NCI-H1694 treated with DMSO at 0.1 percent for 48 hours (cell line): ENCODE data around the gene SLC25A34.

Source experiments
- DNase-seq: peaks from one replicate; lab custom pipeline; 2025; lab: John Stamatoyannopoulos, UW

Gene SLC25A34

DNA sequence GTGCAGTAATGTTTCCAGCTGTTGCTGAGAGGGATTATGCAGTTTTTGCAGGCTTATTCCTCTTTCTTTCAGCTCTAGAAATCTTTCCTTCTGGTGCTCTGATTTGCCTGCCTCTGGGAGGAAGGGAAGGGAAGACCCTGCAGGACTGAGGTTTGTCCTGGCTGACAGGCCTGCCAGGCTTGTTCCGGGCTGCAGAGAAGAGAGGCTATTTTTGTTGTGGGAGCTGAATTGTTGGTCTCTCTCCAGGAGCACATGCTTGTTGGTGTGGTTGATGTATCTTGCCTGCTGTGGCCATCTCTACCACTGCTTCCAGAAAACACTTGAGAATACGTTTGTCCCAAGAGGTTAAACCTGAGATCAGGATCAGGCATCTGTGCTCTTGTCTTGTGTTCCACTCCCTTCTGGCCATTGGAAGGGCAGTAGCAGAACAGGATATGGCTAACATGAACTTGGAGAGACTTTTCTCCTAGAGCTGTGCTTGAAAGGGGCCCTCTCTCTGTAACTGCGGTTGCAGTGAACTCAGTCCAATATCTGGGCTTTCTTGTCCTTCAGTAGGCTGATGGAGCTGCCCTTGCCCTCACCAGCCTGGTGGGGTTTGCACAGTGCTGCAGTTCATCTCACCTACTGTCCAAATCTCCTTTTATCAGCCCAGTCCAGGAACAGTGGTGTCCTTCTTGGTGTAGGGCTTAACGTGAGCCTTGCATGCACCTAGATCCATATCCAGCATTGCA, 21.5 kb upstream of the SLC25A34 start:
- DNase-seq: no peak

DNA sequence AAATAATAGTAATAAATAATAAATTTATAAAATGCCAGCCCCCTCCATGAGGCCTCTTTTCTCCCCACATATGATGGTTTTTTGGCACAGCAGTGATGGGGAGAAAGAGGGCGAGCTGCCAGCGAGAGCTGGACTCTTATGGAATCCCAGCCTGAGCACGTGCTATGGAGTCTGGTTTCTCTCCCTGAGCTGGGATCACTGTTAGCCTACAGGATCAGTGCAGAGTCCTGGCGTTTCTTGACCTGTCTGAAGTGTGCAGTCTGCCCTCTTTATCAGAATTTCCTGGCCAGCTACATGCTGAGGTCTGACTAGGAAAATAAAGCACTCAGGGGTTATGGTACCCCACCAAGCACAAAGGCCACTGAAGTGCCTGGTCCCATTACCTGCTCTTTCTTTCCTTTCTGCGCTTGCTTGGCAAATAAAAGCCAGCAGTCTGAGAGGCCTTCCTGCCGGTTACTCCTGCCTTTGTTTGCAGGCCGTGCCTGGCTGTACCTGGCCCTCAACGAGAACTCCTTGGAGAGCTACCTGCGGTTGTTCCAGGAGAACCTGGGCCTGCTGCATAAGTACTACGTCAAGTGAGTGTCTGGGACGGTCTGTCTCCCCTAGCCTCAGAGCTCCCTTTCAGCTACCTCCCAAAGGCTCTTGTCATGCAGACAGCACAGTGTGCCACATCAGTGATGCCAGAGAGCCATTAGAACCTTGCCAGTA, 18.5 kb upstream of the SLC25A34 start:
- DNase-seq: no peak

DNA sequence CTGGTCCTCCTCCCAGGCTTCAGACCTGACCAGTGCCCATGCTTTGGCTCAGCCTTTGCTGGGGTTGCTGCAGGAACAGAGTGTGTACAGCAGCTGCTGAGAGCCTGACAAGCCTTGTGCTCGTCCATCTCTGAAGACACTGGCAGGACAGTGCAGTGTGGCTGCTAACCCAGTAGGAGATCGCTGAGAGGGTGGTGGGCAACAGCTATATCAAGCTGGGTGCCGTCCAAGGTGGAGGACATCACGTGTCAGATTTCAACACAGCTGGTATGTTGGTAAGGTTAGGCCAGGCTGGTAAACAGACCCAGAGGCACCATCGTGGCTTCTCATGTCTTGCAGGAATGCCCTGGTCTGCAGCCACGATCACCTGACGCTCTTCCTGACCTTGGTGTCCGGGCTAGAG, 17.9 kb upstream of the SLC25A34 start:
- no peak for DNase-seq

DNA sequence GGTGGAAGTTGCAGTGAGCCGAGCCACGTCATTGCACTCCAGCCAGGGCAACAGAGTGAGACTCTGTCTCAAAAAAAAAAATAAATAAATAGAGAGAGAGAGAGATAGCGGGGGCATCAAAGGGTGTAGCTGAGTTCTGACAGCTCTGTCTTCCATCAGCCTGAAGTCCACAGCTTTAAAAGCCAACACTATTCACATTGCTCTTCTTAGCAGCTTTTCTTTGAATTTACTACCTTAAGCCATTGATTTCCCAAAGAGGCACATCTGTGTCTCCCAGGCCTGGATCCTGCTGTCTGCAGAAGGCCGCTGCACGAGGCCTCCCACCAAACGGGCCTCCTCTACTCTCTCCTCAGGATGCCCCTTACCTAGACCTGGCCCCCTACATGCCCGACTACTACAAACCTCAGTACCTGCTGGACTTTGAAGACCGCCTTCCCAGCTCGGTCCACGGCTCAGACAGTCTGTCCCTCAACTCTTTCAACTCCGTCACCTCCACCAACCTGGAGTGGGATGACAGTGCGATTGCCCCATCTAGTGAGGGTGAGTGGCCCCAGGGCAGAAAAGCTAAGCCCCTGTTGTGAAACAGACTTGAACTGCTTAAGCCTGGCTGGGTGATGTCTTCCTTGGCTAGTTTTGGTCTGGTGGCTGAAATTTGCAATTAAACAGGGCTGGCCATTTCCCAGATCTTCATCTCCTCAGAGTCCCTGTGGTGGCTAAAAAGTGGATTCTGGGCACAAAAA, 16.5 kb upstream of the SLC25A34 start:
- no peak for DNase-seq

DNA sequence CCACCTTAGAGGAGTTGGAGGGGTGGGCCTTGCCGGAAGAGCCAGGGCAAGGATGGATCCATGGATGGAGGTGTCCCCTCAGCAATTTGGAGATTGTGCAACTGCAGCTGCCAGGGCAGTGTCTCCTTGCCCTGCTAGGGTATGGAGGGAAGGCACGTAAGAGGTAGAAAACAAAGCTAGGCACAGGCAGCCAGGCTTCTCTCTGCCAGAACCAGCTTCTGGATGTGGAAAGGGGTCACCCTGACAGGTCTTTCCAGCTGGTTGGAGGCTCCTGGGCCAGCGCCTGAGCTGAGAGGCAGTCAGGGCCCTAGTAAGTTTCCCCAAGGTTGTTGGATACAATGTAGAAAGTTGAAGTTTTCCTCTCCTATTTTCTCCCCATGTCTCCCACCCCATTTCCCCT, 15.2 kb upstream of the SLC25A34 start:
- DNase-seq: no peak

DNA sequence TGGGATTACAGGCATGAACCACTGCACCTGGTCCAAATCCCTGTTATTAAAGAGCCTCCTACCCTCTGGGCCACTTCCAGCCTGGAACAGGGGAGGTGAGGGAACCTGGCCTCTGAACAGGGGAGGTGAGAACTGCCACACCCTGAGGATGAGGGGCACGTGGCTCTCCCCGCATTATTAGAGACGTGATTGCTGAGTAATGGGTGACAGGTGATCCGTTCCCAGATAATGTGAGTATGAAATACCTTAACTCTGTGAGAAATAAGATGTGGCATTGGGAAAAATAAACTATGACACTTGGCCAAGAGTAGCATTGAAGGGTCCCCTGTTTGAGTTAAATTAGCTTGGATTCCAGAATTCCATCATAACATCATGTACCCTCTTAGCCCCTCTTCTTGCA, 13.6 kb upstream of the SLC25A34 start:
- DNase-seq: no peak

DNA sequence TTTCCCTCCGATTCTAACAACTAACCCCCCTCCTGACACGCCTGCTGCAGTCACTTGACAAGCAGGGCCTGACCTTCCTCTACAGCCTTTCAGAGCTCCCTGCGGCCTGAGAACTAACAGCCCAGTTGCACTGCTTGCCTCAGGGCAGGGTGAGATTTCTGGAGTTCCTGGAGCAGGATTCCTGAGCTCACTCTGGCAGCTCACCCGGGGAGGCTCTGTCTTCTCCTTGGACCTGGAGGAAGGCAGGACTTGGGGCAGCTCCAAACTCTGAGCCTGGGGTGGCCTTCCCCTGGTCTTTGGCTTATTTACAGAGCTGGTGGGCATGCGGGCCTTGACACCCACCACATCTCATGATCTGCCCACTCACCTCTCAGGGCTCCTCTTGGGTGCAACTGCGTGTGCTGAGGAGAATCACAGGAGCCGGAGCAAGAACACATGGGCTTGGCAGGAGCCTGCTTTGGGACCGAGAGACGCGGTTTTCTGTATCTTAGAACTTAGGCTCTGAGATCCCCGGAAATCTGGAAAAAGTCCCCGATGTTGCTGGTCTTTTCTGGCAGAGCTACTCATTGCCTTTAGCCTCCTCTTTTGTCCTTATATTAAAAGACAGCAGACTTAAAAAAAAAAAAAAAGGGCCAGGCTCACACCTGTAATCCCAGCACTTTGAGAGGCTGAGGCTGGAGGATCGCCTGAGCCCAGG, 13.1 kb upstream of the SLC25A34 start:
- DNase-seq: no peak

DNA sequence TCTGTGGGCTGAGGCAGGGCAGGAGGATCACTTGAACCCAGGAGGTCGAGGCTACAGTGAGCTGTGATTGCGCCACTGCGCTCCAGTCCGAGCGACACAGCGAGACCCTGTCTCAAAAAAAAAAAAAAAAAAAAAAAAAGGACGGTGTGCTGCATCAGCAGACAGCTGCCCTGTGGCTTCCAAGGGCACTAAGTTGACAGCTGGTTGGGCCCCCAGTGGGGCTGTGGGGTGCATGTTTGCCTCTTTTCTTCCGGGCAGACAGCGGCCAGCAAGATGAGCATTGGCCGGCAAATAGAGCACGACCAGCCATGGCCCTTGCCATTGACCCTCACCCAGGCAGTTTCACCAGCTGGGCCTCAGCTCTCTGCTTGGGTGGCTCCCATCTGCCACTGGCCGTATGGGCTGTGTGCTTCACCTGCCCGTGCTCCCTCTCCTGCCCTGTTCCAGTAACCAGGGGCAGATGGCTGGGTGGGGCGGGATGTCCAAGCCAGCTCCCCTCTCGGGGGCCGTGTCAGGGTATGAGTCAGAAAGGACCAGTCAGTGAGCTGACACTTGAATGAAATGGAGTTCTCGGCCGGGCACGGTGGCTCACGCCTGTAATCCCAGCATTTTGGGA, 12.3 kb upstream of the SLC25A34 start:
- DNase-seq: peak; percentile 26

DNA sequence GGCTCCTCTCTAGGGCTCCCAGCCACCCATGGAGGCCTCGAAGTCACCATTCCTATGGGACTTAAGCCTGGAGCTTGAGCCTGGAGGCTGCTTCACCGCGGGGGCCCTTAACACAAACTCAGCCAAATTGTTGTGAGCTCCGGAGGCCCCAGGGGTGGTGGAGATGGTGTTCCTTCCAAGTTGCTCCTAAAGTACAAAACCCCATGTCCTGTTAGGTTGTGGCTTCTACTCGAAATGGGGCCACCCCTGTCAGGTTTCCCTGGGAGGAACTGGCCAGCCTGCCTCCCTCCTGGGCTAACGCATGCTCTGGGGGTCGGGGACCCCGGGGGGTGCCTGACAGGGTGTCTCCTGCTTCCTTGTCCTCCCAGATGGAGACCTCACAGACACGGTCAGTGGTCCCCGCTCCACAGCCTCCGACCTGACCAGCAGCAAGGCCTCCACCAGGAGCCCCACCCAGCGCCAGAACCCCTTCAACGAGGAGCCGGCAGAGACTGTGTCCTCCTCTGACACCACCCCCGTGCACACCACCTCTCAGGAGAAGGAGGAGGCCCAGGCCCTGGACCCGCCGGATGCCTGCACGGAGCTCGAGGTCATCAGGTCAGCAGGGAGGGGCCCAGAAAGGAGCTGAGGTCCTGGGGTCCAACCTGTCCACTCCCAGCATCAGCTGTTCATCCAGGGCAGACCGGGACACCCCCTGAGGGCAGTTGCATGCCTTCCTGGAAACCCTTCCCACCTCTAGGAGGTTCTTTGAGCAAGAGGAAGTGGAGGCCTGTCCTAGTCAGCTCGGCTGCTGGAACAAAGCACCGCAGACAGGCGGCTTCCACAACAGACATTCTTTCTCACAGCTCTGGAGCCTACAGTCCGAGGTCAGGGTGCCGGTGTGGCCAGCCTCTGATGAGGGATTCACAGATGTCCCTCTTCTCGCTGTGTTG, 10.8 kb upstream of the SLC25A34 start:
- no peak for DNase-seq

DNA sequence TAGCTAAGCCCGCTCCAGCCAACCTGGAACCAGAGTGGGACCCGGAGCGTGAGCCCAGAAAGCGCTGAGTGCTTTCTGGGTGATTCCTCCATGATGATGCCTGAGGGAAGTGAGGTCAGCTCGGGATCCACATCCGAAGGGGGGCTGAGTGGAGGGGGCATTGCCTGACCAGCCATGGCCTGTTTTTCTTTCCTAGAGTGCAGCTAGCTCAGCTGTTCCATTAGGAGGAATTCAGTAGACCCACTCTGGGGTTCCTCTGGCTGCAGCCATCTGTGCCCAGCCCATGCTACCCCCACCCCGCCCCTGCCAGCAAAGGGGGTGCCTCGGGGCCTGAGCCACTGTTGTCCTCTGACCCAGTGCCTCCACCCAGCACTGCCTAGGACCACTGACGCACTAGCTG, 9.6 kb upstream of the SLC25A34 start:
- no peak for DNase-seq

DNA sequence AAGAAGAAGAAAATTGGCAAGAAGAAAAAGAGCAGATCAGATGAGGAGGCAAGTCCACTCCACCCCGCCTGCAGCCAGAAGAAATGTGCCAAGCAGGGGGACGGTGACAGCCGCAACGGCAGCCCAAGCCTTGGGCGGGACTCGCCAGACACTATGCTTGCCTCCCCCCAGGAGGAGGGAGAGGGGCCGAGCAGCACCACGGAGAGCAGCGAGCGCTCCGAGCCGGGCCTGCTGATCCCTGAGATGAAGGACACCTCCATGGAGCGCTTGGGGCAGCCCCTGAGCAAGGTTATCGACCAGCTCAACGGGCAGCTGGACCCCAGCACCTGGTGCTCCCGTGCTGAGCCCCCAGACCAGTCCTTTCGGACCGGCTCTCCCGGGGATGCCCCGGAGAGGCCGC, 9.0 kb upstream of the SLC25A34 start:
- DNase-seq: no peak

DNA sequence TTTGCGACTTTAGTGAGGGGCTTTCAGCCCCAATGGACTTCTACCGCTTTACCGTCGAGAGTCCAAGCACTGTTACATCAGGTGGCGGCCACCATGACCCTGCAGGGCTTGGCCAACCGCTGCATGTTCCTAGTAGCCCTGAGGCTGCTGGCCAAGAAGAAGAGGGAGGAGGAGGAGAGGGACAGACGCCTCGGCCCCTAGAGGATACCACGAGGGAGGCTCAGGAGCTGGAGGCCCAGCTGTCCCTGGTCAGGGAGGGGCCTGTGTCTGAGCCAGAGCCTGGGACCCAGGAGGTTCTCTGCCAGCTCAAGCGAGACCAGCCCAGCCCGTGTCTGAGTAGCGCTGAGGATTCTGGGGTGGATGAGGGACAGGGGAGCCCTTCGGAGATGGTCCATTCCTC, 8.6 kb upstream of the SLC25A34 start:
- DNase-seq: no peak

DNA sequence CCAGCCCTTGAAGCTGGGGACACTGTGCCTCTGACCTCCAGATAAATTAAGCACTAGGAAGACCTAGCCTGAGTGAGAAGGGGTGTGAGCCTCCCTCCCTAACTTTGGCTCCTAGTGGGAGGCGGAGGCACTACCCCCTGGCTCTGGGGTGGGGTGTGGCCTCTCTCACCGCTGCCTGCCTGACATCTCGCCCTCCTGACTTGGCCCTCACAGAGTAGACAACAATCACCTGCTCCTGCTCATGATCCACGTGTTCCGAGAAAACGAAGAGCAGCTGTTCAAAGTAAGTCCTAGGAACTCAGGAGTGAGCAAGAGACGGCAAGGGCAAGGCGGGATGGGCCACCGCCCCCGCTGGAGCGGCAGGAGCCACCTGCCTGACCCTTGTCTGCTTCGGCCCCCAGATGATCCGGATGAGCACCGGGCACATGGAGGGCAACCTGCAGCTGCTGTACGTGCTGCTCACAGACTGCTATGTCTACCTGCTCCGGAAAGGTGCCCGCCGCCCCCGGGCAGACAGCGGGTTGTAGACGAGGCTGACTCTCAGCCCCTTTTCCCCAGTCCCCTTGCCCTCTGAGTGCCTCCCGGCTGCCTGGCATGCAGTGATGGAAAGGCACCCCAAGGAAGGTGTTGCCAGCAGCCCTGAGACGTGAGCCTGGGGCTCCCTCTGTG, 8.1 kb upstream of the SLC25A34 start:
- DNase-seq: no peak

DNA sequence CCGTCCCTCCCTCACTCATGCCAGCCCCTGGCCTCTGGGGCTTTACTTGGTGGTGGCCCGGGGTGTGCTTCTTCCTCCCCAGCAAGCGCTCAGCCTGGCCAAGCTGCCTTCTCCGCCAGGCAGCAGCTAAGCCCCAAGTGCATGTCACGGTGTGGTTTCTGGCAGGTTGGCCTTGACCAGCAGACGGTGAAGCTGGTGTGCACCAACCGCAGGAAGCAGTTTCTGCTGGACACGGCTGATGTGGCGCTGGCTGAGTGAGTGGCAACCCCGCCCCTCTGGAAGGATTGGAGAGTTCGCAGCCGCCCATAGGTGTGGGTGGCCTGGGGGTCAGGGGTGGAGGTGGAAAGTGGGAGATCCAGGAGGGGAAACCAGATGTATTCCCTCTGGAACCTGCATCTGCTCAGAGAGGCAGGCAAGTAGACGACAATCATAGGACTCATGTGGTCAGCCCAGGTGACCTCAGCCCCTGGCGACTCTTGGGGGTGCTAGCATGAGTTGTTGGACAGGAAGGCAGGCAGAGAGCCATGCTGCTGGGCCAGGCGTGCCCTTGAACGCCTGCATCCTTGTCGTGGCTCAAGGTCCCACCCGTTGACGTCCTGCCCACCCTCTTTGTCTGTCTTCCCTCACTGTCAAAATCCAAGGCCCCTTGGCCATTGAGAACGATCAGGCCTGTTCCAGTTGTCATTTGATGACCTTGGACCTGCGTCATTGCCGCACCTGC, 7.0 kb upstream of the SLC25A34 start:
- no peak for DNase-seq

DNA sequence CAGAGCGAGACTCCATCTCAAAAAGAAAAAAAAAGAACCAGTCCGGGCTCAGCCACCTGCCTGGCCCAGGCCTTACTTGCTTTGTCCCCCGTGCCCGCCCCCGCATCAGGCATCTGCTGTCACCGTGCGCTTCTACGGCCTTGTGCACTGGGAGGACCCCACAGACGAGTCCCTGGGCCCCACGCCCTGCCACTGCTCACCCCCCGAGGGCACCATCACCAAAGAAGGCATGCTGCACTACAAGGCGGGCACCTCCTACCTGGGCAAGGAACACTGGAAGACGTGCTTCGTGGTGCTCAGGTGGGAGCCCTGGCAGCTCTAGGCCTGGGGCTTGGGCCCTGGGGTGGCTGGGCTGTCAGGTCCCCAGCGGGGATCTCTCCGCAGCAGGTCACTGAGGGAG, 5.6 kb upstream of the SLC25A34 start:
- DNase-seq: no peak

DNA sequence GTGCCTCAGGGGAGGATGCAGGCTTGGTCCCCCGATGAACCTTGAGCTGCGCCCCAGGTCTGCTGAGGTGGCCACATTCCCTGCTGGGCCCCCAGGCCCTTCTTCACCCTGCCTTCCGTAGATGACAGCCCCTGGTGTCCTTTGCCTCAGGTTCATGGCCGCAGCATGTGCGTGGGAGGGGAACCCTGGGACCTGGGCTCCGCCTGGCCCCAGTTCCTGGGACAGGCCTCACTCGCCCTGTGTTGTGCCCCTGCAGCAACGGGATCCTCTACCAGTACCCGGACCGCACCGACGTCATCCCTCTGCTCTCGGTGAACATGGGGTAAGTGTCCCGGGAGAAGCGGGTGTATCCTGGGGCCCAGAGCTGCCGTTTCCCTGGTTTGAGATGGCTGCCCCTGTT, 5.1 kb upstream of the SLC25A34 start:
- DNase-seq: no peak

DNA sequence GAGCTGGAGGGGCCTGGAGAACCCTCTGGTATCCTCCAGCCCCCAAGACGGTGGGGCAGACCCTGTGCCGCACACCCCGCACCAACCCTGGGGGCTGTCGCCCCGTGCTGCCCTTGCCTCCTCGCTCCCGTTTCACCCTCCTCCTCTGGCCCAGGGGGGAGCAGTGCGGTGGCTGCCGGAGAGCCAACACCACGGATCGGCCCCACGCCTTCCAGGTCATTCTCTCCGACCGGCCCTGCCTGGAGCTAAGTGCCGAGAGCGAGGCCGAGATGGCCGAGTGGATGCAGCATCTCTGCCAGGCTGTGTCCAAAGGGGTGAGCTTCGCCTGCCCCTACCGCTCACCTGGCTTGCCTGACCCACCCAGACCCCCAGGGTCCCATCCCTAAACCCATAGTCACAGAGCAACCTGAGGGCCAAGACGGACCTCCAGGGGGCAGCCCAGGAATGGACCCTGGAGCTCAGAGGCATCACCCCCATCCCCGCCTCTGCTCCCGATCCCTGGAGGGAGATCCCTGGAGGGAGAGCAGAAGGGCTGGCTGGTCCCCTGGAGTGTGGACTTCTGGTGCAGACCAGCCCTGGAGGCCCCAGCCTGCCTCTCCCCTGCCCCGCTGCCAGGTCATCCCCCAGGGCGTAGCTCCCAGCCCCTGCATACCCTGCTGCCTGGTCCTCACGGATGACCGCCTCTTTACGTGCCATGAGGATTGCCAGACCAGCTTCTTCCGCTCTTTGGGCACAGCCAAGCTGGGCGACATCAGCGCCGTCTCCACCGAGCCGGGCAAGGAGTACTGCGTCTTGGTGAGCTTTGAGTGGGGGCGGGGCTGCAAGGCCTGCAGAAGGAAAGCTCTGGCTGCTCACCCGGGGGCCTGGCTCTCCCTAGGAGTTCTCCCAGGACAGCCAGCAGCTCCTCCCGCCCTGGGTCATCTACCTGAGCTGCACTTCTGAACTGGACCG, 4.0 kb upstream of the SLC25A34 start:
- DNase-seq: no peak

DNA sequence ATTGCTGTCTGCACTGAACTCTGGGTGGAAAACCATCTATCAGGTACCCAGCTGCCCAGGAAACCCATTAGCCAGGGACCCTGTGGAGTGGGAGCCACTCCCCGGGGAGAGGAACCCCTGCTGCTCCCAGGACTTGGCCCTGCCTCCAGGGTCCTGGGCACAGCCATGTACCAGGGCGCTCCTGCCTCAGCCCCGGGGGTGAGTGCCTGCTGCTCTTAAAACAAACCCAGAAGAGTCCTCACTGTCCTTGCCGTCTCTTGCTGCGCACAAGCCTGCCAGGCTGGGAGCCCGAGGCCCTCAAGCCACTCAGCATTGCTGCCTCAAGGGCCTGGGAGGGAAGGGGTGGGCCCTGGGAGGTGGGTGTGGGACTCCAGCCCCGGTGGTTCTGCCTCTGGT, 3.4 kb upstream of the SLC25A34 start:
- DNase-seq: no peak
